ENCODE results near the gene OBSL1. TPM values are rescaled to one million over a fixed set of nuclear protein-coding genes. Genes with fewer than 3 reads are reported as not detected.

OBSL1 gene
- total and polyA plus RNA-seq, 10 of the 15 experiments (the other 5 are each of a cell fraction or from before 2014, with no cell fraction given): 0.14 to 0.77 TPM; not detected in 8

- Histone ChIP-seq H3K27ac (ENCODE audit: control insufficient read depth, insufficient read depth) (no peak overlapping the region), H3K9me3 (replicated peaks; ENCODE audit: control insufficient read depth, insufficient read depth, low read length) (no peaks in the 10 kb centered on the region), H3K4me2 (ENCODE audit: control insufficient read depth, insufficient read depth) (no peak overlapping the region), H3K36me3 (ENCODE audit: control insufficient read depth in 2 of 2, insufficient read depth in 2 of 2, low read length in 1 of 2) (no peaks in the 10 kb centered on the region), H2AFZ (ENCODE audit: control insufficient read depth, low read depth, low read length) (no peak overlapping the region), H4K20me1 (ENCODE audit: control insufficient read depth, insufficient read depth) (no peaks in the 10 kb centered on the region; the same call in 1 of the 2 replicates), H3K9ac (ENCODE audit: control insufficient read depth, insufficient read depth, low read length) (no peak overlapping the region), H3K79me2 (ENCODE audit: control insufficient read depth, insufficient read depth, low read length) (no peaks in the 10 kb centered on the region), H3K4me3 (no peak overlapping the region), H3K27me3 (replicated peaks in 1 of 2; ENCODE audit: control insufficient read depth in 2 of 2, insufficient read depth in 2 of 2, low read length in 1 of 2) (peaks cover 20 to 21% of the 10 kb centered on the region in 2 experiments), H3K4me1 (ENCODE audit: control insufficient read depth, insufficient read depth, low read length) (no peaks in the 10 kb centered on the region)
- ChIA-PET POLR2A (no interaction called here), RAD21 (ENCODE audit: unreplicated experiment) (interaction anchor here (0.8 kb wide), 1 partner anchor 11 kb away, joined by 3 read pairs; no protein-coding TSS in a partner anchor), SMC1A (ENCODE audit: uncharacterized antibody, unreplicated experiment) (interaction anchor here (1.0 to 3.6 kb wide), 3 partner anchors 27 to 34 kb away, joined by 3 to 22 read pairs (median 4); partner anchors contain the start of gene GMPPA), CTCF (interaction anchor here (1.6 to 10.8 kb wide), 5 partner anchors 9 to 124 kb away, joined by 3 to 224 read pairs (median 25); partner anchors contain the start of gene GMPPA)
- WGBS (ENCODE audit: insufficient coverage, insufficient replicate concordance, low lambda C conversion rate, missing lambda C conversion rate): 8% methylated on average over 10 of the region's 11 CpGs
- in situ Hi-C loops (cut with MboI) (no loop called here), intact Hi-C loops (cut with micrococcal nuclease; ENCODE audit: unreplicated experiment) (no loop called here)
- no TSS peak for BruUV-seq (replicated peaks)
- DNase-seq (ENCODE audit: low read depth, low spot score): no peak
- no peak for FAIRE-seq
- no peak for ATAC-seq
- no peak for TF ChIP-seq CBX3 (IDR thresholded peaks at IDR 0.05; ENCODE audit: borderline replicate concordance, low read depth)
- TF ChIP-seq BMI1 (IDR thresholded peaks at IDR 0.05; ENCODE audit: borderline replicate concordance): no peak
- no peak for TF ChIP-seq MTA2 (IDR thresholded peaks at IDR 0.05; ENCODE audit: low read depth)
- TF ChIP-seq WRNIP1 (IDR thresholded peaks at IDR 0.05; ENCODE audit: borderline replicate concordance, low read depth, low read length): no peak
- TF ChIP-seq, protein P1, sequence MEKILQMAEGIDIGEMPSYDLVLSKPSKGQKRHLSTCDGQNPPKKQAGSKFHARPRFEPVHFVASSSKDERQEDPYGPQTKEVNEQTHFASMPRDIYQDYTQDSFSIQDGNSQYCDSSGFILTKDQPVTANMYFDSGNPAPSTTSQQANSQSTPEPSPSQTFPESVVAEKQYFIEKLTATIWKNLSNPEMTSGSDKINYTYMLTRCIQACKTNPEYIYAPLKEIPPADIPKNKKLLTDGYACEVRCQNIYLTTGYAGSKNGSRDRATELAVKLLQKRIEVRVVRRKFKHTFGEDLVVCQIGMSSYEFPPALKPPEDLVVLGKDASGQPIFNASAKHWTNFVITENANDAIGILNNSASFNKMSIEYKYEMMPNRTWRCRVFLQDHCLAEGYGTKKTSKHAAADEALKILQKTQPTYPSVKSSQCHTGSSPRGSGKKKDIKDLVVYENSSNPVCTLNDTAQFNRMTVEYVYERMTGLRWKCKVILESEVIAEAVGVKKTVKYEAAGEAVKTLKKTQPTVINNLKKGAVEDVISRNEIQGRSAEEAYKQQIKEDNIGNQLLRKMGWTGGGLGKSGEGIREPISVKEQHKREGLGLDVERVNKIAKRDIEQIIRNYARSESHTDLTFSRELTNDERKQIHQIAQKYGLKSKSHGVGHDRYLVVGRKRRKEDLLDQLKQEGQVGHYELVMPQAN (conservative IDR thresholded peaks at IDR 0.05): no peak
- no peak for TF ChIP-seq BCLAF1 (IDR thresholded peaks at IDR 0.05)
- no peak for TF ChIP-seq NFXL1 (IDR thresholded peaks at IDR 0.05; ENCODE audit: borderline replicate concordance)
- no peak for TF ChIP-seq IKZF2 (IDR thresholded peaks at IDR 0.05)
- TF ChIP-seq FOS (IDR thresholded peaks at IDR 0.05; ENCODE audit: borderline replicate concordance, extremely low read depth, insufficient read length): no peak
- TF ChIP-seq CEBPB (IDR thresholded peaks at IDR 0.05; ENCODE audit: borderline replicate concordance in 1 of 2, low read depth in 2 of 2, low read length in 2 of 2): no peak
- no peak for TF ChIP-seq PAX5 (IDR thresholded peaks at IDR 0.05; ENCODE audit: borderline replicate concordance, low read depth, low read length)
- no peak for TF ChIP-seq E2F8 (IDR thresholded peaks at IDR 0.05; ENCODE audit: low read depth, partially characterized antibody)
- no peak for TF ChIP-seq DPF2 (IDR thresholded peaks at IDR 0.05)
- no peak for TF ChIP-seq STAT3 (IDR thresholded peaks at IDR 0.05; ENCODE audit: low read depth, low read length)
- no peak for TF ChIP-seq ZZZ3 (IDR thresholded peaks at IDR 0.05; ENCODE audit: control insufficient read depth, insufficient read length, low read depth)
- no peak for TF ChIP-seq CHD4 (IDR thresholded peaks at IDR 0.05)
Observed at GRCh38 chr2:219526320-219527075, 44.8 kb downstream of the OBSL1 start.
